Fibroblast of lung (primary cell): ENCODE data around the gene RAB25.

Experiments used
- CTCF ChIP-seq, 2 donors: IDR thresholded peaks in 1 of 2; conservative IDR thresholded peaks in 1 of 2; 1 replicate in 1 of 2; 2 replicates in 1 of 2; pipeline ENCODE4 v1.5.1; 2011 to 2012; ENCODE audit warnings: low read length in 2 of 2, control low read depth in 1 of 2, inconsistent platforms in 1 of 2, low read depth in 1 of 2, mild to moderate bottlenecking in 1 of 2
- EZH2 ChIP-seq: IDR thresholded peaks from 2 replicates; pipeline ENCODE4 v1.5.1; 2012; ENCODE audit warnings: low read length, control low read depth, mild to moderate bottlenecking; ENCODE audit errors: missing control alignments

GRCh38 chr1:156042828-156043227 is 18.1 kb upstream of the RAB25 start:
- TF ChIP-seq CTCF (conservative IDR thresholded peaks at IDR 0.05 in 1 of 2, IDR thresholded peaks at IDR 0.05 in 1 of 2; ENCODE audit: low read depth in 1 of 2, low read length in 2 of 2) (no peak), EZH2 (no peak)
